ENCODE results near the gene CDH4. TPM values are rescaled to one million over a fixed set of nuclear protein-coding genes. Genes with fewer than 3 reads are reported as not detected.

The CDH4 gene
- total RNA-seq, 1 donor from 2014 or later = 3.2 TPM

DNA sequence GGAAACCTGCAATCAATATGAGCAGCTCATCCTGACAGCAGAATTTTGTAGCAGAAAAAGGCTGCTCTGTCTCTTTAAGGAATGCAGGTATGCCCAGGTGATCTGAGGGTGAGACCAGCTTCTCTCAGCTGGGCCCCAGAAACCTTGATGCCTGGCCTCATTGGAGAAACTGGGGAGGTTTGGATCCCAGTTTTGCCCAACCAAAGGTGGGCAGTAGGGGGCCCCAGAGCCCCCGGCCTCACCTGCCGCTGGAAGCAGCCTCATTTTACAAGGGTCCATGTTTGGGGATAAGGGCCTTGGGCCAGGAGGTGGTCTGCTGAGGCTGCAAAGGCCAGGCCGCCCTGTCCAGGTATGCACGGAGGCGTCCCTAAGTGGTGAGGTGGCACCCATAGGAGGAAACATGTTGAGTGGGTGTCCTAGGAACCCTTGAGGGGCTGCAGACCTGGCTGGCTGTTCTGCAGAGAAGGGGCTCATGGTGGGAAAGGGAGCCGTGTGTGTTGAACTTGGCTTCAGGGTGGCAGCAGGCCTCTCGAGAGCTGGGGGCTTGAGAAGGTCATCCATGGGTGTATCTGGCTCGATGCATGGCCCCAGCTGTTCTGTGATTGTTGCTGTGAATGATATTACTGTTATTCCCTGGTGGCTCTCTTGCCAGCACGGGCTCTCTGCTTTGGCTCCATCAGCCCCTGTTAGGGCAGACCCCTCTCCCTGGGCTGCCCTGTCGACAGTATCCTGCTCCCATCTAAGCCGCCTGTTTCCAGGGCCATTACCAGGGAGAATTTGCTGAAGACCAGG, 208.4 kb downstream of the CDH4 start:
- Mint-ChIP-seq H3K27me3 (ENCODE audit: low read depth, unreplicated experiment) (peaks cover 17% of the 10 kb centered on the region), H3K4me1 (ENCODE audit: low read depth, unreplicated experiment) (peaks cover 2% of the 10 kb centered on the region), H3K36me3 (ENCODE audit: low read depth, unreplicated experiment) (no peaks in the 10 kb centered on the region), H3K27ac (ENCODE audit: unreplicated experiment) (no peak overlapping the region), H3K9me3 (ENCODE audit: unreplicated experiment) (peaks cover 13% of the 10 kb centered on the region), H3K4me3 (ENCODE audit: unreplicated experiment) (no peak overlapping the region)
- H3K4me3 ChIP-seq (ENCODE audit: insufficient read depth, low read depth, low read length) = no peak overlapping the region
- H3K79me2 ChIP-seq (ENCODE audit: insufficient read depth, low read length) = peaks cover 10% of the 10 kb centered on the region
- no peak for FAIRE-seq
- no peaks in the 10 kb centered on the region for H3K27me3 ChIP-seq (ENCODE audit: insufficient read depth, low read length)
- H3K4me1 ChIP-seq (ENCODE audit: insufficient read depth, low read length) = no peaks in the 10 kb centered on the region
- peaks cover 22% of the 10 kb centered on the region for H4K20me1 ChIP-seq (ENCODE audit: insufficient read depth, low read length)
- H3K27ac ChIP-seq (ENCODE audit: low read depth, low read length) = no peak overlapping the region
- no peaks in the 10 kb centered on the region for H3K36me3 ChIP-seq (ENCODE audit: insufficient read depth, low read length)
- peaks cover 8% of the 10 kb centered on the region for H3K9me3 ChIP-seq (ENCODE audit: insufficient read depth, low read depth, low read length)
- H2AFZ ChIP-seq (ENCODE audit: low read depth, low read length) = no peak overlapping the region
- no peak overlapping the region for H3K9ac ChIP-seq (ENCODE audit: low read length)
- no peak for TF ChIP-seq EZH2 (IDR thresholded peaks at IDR 0.05; ENCODE audit: insufficient read depth, low read length)
- TF ChIP-seq, protein P1, sequence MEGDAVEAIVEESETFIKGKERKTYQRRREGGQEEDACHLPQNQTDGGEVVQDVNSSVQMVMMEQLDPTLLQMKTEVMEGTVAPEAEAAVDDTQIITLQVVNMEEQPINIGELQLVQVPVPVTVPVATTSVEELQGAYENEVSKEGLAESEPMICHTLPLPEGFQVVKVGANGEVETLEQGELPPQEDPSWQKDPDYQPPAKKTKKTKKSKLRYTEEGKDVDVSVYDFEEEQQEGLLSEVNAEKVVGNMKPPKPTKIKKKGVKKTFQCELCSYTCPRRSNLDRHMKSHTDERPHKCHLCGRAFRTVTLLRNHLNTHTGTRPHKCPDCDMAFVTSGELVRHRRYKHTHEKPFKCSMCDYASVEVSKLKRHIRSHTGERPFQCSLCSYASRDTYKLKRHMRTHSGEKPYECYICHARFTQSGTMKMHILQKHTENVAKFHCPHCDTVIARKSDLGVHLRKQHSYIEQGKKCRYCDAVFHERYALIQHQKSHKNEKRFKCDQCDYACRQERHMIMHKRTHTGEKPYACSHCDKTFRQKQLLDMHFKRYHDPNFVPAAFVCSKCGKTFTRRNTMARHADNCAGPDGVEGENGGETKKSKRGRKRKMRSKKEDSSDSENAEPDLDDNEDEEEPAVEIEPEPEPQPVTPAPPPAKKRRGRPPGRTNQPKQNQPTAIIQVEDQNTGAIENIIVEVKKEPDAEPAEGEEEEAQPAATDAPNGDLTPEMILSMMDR (IDR thresholded peaks at IDR 0.05; ENCODE audit: insufficient read depth, low read depth, low read length) = no peak
- no peak for DNase-seq (ENCODE audit: low read depth)
- no peak overlapping the region for H3K4me2 ChIP-seq (ENCODE audit: low read length)

- Histone ChIP-seq H3K4me1 (ENCODE audit: insufficient read depth, low read length) (no peaks in the 10 kb centered on the region), H3K9ac (ENCODE audit: low read length) (no peak overlapping the region), H2AFZ (ENCODE audit: low read depth, low read length) (no peak overlapping the region), H3K9me3 (ENCODE audit: insufficient read depth, low read depth, low read length) (peaks cover 8% of the 10 kb centered on the region), H4K20me1 (ENCODE audit: insufficient read depth, low read length) (peaks cover 22% of the 10 kb centered on the region), H3K4me2 (ENCODE audit: low read length) (no peak overlapping the region), H3K27ac (ENCODE audit: low read depth, low read length) (no peak overlapping the region), H3K4me3 (ENCODE audit: insufficient read depth, low read depth, low read length) (no peak overlapping the region), H3K36me3 (ENCODE audit: insufficient read depth, low read length) (no peaks in the 10 kb centered on the region), H3K79me2 (ENCODE audit: insufficient read depth, low read length) (peaks cover 10% of the 10 kb centered on the region), H3K27me3 (ENCODE audit: insufficient read depth, low read length) (no peaks in the 10 kb centered on the region)
- no peaks in the 10 kb centered on the region for H3K36me3 Mint-ChIP-seq (ENCODE audit: low read depth, unreplicated experiment)
- peaks cover 14% of the 10 kb centered on the region for H3K27me3 Mint-ChIP-seq (ENCODE audit: low read depth, unreplicated experiment)
- H3K4me3 Mint-ChIP-seq (ENCODE audit: unreplicated experiment) = no peak overlapping the region
- TF ChIP-seq EZH2 (IDR thresholded peaks at IDR 0.05; ENCODE audit: insufficient read depth, low read length) = no peak
- TF ChIP-seq, protein P1 (IDR thresholded peaks at IDR 0.05; ENCODE audit: insufficient read depth, low read depth, low read length) = no peak
- H3K27ac Mint-ChIP-seq (ENCODE audit: unreplicated experiment) = no peak overlapping the region
- DNase-seq (ENCODE audit: low read depth) = no peak
- H3K9me3 Mint-ChIP-seq (ENCODE audit: unreplicated experiment) = peaks cover 10% of the 10 kb centered on the region
- FAIRE-seq = no peak
- H3K4me1 Mint-ChIP-seq (ENCODE audit: low read depth, unreplicated experiment) = peaks cover 2% of the 10 kb centered on the region
Measured at GRCh38 chr20:61461461-61461860, 209.4 kb downstream of the CDH4 start.

Data from astrocyte (in vitro differentiated cells and primary cell).